HepG2 (cell line): ENCODE results near the gene COPB2. TPM values are rescaled to one million over a fixed set of nuclear protein-coding genes. Genes with fewer than 3 reads are reported as not detected.

Experiments used
- CBX1 ChIP-seq: IDR thresholded peaks from one replicate; pipeline ENCODE4 v1.6.1; 2016; ENCODE audit warnings: antibody characterized with exemption, low read depth
- HOXD1 ChIP-seq: sonication (generic); formaldehyde crosslinking; IDR thresholded peaks from 2 replicates; pipeline ENCODE4 v1.5.0; 2020; ENCODE audit warnings: missing genetic modification reagents
- IKZF1 ChIP-seq: fragments of 450-650 bp; IDR thresholded peaks from 2 replicates; pipeline ENCODE4 v1.7.1; 2016
- KLF13 ChIP-seq: sonication (generic); formaldehyde crosslinking; IDR thresholded peaks from 2 replicates; pipeline ENCODE4 v1.4.0; 2020; ENCODE audit warnings: mild to moderate bottlenecking, missing genetic modification reagents
- KMT2B ChIP-seq: IDR thresholded peaks from 2 replicates; pipeline ENCODE4 v1.6.1; 2016; ENCODE audit warnings: missing genetic modification reagents, missing compliant biosample characterization
- NCOA5 ChIP-seq: sonication (generic); formaldehyde crosslinking; IDR thresholded peaks from 2 replicates; pipeline ENCODE4 v1.4.0; 2020; ENCODE audit warnings: missing genetic modification reagents
- NR2F6 ChIP-seq, 2 experiments: IDR thresholded peaks; 2 replicates each; pipeline ENCODE4 v1.6.1; 2016; ENCODE audit warnings: antibody characterized with exemption in 1 of 2, mild to moderate bottlenecking in 1 of 2
- SMAD1 ChIP-seq: sonication (generic); formaldehyde crosslinking; IDR thresholded peaks from 2 replicates; pipeline ENCODE4 v1.4.0; 2020; ENCODE audit warnings: missing genetic modification reagents, low read depth, mild to moderate bottlenecking, borderline replicate concordance
- SNAPC2 ChIP-seq: sonication (generic); formaldehyde crosslinking; IDR thresholded peaks from 2 replicates; pipeline ENCODE4 v1.8.1; 2022; ENCODE audit warnings: mild to moderate bottlenecking, missing genetic modification reagents
- SNAPC4 ChIP-seq: sonication (generic); formaldehyde crosslinking; IDR thresholded peaks from 2 replicates; pipeline ENCODE4 v1.4.0; 2020; ENCODE audit warnings: mild to moderate bottlenecking, missing genetic modification reagents
- TBX2 ChIP-seq: sonication (generic); formaldehyde crosslinking; IDR thresholded peaks from 2 replicates; pipeline ENCODE4 v1.5.0; 2020; ENCODE audit warnings: missing genetic modification reagents, mild to moderate bottlenecking, borderline replicate concordance
- ZBTB10 ChIP-seq: sonication (generic); formaldehyde crosslinking; IDR thresholded peaks from 2 replicates; pipeline ENCODE4 v1.4.0; 2020; ENCODE audit warnings: missing genetic modification reagents, borderline replicate concordance
- ZBTB21 ChIP-seq: sonication (generic); formaldehyde crosslinking; IDR thresholded peaks from 2 replicates; pipeline ENCODE4 v1.4.0; 2020; ENCODE audit warnings: missing genetic modification reagents
- ZNF547 ChIP-seq: sonication (generic); formaldehyde crosslinking; IDR thresholded peaks from 2 replicates; pipeline ENCODE4 v1.5.1; 2020; ENCODE audit warnings: mild to moderate bottlenecking, missing genetic modification reagents
- ZNF557 ChIP-seq: sonication (generic); formaldehyde crosslinking; IDR thresholded peaks from 2 replicates; pipeline ENCODE4 v1.4.0; 2020; ENCODE audit warnings: missing genetic modification reagents
- ZNF644 ChIP-seq: IDR thresholded peaks from 2 replicates; pipeline ENCODE4 v1.6.1; 2016; ENCODE audit warnings: low read depth
- ZNF749 ChIP-seq: sonication (generic); formaldehyde crosslinking; IDR thresholded peaks from 2 replicates; pipeline ENCODE4 v1.8.0; 2022; ENCODE audit warnings: mild to moderate bottlenecking, missing genetic modification reagents, moderate library complexity, borderline replicate concordance
- ZNF768 ChIP-seq: sonication (generic); formaldehyde crosslinking; IDR thresholded peaks from 2 replicates; pipeline ENCODE4 v1.4.0; 2020; ENCODE audit warnings: missing genetic modification reagents
- polyA plus RNA-seq, 8 experiments: library from polyadenylated mRNA; depleted of rRNA in 3 of 8; stranded (reverse) in 7 of 8; unstranded in 1 of 8; fragments of >200 nt; fragmentation: Illumina TruSeq in 4 of 8; extraction: Trizol in 4 of 8; gene quantifications; 2 replicates each; pipeline versions ENCODE4 v1.2.1 to v1.2.3, GENCODE V29; 2011 to 2016; ENCODE audit warnings: low read depth in 4 of 8, missing spikeins in 1 of 8, mixed read lengths in 1 of 8; ENCODE audit not compliant: insufficient read depth in 1 of 8
- total RNA-seq, 5 experiments: library from RNA; depleted of rRNA; stranded (reverse); fragments of >200 nt; fragmentation: Illumina TruSeq; extraction: Trizol; gene quantifications; 2 replicates each; pipeline ENCODE4 v1.2.3, GENCODE V29; 2016; ENCODE audit warnings: low read depth in 1 of 5

Gene COPB2
- total and polyA plus RNA-seq, 2 of the 13 experiments (the other 11 are each of a cell fraction or from before 2014, with no cell fraction given): 83.3 to 217 TPM

- TF ChIP-seq SNAPC4 (no peak), KMT2B (CRISPR knock-in tag) (peak; percentile 83), CBX1 (peak; percentile 49), TBX2 (peak; percentile 66; the same call in 1 of the 2 replicates), ZNF749 (CRISPR knock-in tag) (no peak), ZBTB10 (CRISPR knock-in tag) (no peak), ZBTB21 (CRISPR knock-in tag) (no peak), SMAD1 (CRISPR knock-in tag) (no peak; the same call in 1 of the 2 replicates), NR2F6 (IDR thresholded peaks at IDR 0.05) (no peak; the same call in 1 of the 2 replicates), NR2F6 (CRISPR knock-in tag; IDR thresholded peaks at IDR 0.05) (0 out of 2 replicates have a peak, but pooled peaks have one; percentile 21), ZNF644 (CRISPR knock-in tag) (peak; percentile 53; the same call in 1 of the 2 replicates), ZNF768 (CRISPR knock-in tag) (peak; percentile 35), NCOA5 (CRISPR knock-in tag) (no peak), KLF13 (CRISPR knock-in tag) (no peak), IKZF1 (no peak), ZNF547 (CRISPR knock-in tag) (peak; percentile 15; the same call in 1 of the 2 replicates), HOXD1 (CRISPR knock-in tag) (no peak), SNAPC2 (CRISPR knock-in tag) (no peak), ZNF557 (CRISPR knock-in tag) (0 out of 2 replicates have a peak, but pooled peaks have one; percentile 37)
Measured at GRCh38 chr3:139343895-139344856, 45.3 kb downstream of the COPB2 start, which contains the start of gene MRPS22 (continued).
